Loucy (cell line): ENCODE results near the gene SAMD1.

Source experiments
- H2AFZ ChIP-seq: fragments of 200-600 bp; sonication (generic); 2 replicates; pipeline ENCODE4 v1.6.0; 2016; ENCODE audit warnings: antibody characterized with exemption, mild to moderate bottlenecking, low read length, moderate library complexity
- H3F3A ChIP-seq: fragments of 200-600 bp; 2 replicates; pipeline ENCODE4 v1.6.0; 2016; ENCODE audit warnings: antibody characterized with exemption, low read depth, mild to moderate bottlenecking
- H3K27me3 ChIP-seq: fragments of 200-600 bp; sonication (generic); 2 replicates; pipeline ENCODE4 v1.6.1; 2014; ENCODE audit warnings: low read length, mild to moderate bottlenecking; ENCODE audit not compliant: insufficient read depth, poor library complexity, severe bottlenecking
- H3K36me3 ChIP-seq: fragments of 200-600 bp; sonication (generic); 2 replicates; pipeline ENCODE4 v1.6.1; 2016; ENCODE audit warnings: low read length; ENCODE audit not compliant: insufficient read depth
- H3K4me1 ChIP-seq: fragments of 200-600 bp; sonication (generic); 2 replicates; pipeline ENCODE4 v1.5.1; 2014; ENCODE audit warnings: low read length, mild to moderate bottlenecking; ENCODE audit not compliant: insufficient read depth, poor library complexity, severe bottlenecking
- H3K4me2 ChIP-seq: fragments of 200-600 bp; sonication (generic); 2 replicates; pipeline ENCODE4 v1.6.0; 2014; ENCODE audit warnings: antibody characterized with exemption, low read length, low read depth, mild to moderate bottlenecking; ENCODE audit not compliant: poor library complexity, severe bottlenecking
- H3K4me3 ChIP-seq: fragments of 200-600 bp; sonication (generic); 2 replicates; pipeline ENCODE4 v1.5.1; 2014; ENCODE audit warnings: low read length, mild to moderate bottlenecking, mixed read lengths; ENCODE audit not compliant: poor library complexity, severe bottlenecking
- H3K79me2 ChIP-seq: fragments of 200-600 bp; sonication (generic); 2 replicates; pipeline ENCODE4 v1.6.1; 2014; ENCODE audit warnings: low read length; ENCODE audit not compliant: insufficient read depth
- H3K9ac ChIP-seq: fragments of 200-600 bp; sonication (generic); 2 replicates; pipeline ENCODE4 v1.6.0; 2014; ENCODE audit warnings: mild to moderate bottlenecking, low read depth, low read length, moderate library complexity; ENCODE audit not compliant: poor library complexity, severe bottlenecking
- H3K9me2 ChIP-seq: fragments of 200-600 bp; sonication (generic); replicated peaks from 2 replicates; pipeline ENCODE4 v1.6.1; 2016; ENCODE audit warnings: low read depth, low read length, mixed read lengths
- H3K9me3 ChIP-seq: fragments of 200-600 bp; sonication (generic); 2 replicates; pipeline ENCODE4 v1.6.1; 2014; ENCODE audit warnings: mild to moderate bottlenecking, antibody characterized with exemption, low read length, low read depth; ENCODE audit not compliant: insufficient read depth
- H4K20me1 ChIP-seq: fragments of 200-600 bp; sonication (generic); 2 replicates; pipeline ENCODE4 v1.6.0; 2014; ENCODE audit warnings: antibody characterized with exemption, low read length, mild to moderate bottlenecking; ENCODE audit not compliant: insufficient read depth, poor library complexity, severe bottlenecking
- CTCF ChIP-seq: fragments of 200-600 bp; sonication (generic); conservative IDR thresholded peaks from 2 replicates; pipeline ENCODE4 v1.5.1; 2014; ENCODE audit warnings: mild to moderate bottlenecking, antibody characterized with exemption, low read length
- EZH2phosphoT487 ChIP-seq: fragments of 200-600 bp; IDR thresholded peaks from 2 replicates; pipeline ENCODE4 v1.6.1; 2018; ENCODE audit warnings: antibody characterized with exemption, mild to moderate bottlenecking, moderate library complexity, borderline replicate concordance

The SAMD1 gene

GRCh38 chr19:14082675-14082960 is 7.9 kb downstream of the SAMD1 start:
- Histone ChIP-seq H3K4me2 (peak overlapping the region; percentile 82), H3K9me2 (no peaks in the 10 kb centered on the region), H4K20me1 (no peaks in the 10 kb centered on the region), H3K79me2 (no peaks in the 10 kb centered on the region), H3K36me3 (no peaks in the 10 kb centered on the region), H3K9me3 (no peaks in the 10 kb centered on the region), H3F3A (no peaks in the 10 kb centered on the region; the same call in 1 of the 2 replicates), H3K4me3 (peak overlapping the region; percentile 83), H3K9ac (no peak overlapping the region), H3K4me1 (peaks cover 20% of the 10 kb centered on the region), H3K27me3 (no peaks in the 10 kb centered on the region), H2AFZ (no peak overlapping the region)
- TF ChIP-seq CTCF, result no peak
- no peak for TF ChIP-seq EZH2phosphoT487

GRCh38 chr19:14081797-14082674 is 8.5 kb downstream of the SAMD1 start:
- no peaks in the 10 kb centered on the region for H3K9me3 ChIP-seq
- no peaks in the 10 kb centered on the region for H4K20me1 ChIP-seq
- H3F3A ChIP-seq, result no peaks in the 10 kb centered on the region
- peak overlapping the region; percentile 83 for H3K4me3 ChIP-seq
- peak overlapping the region; percentile 88 for H2AFZ ChIP-seq
- no peaks in the 10 kb centered on the region for H3K79me2 ChIP-seq
- H3K9me2 ChIP-seq, result no peaks in the 10 kb centered on the region
- TF ChIP-seq CTCF, result no peak
- no peak for TF ChIP-seq EZH2phosphoT487
- H3K36me3 ChIP-seq, result no peaks in the 10 kb centered on the region
- H3K9ac ChIP-seq, result peak overlapping the region; percentile 83
- H3K4me1 ChIP-seq, result peaks cover 20% of the 10 kb centered on the region
- H3K4me2 ChIP-seq, result peak overlapping the region; percentile 82
- H3K27me3 ChIP-seq, result no peaks in the 10 kb centered on the region

GRCh38 chr19:14080887-14081796 is 9.4 kb downstream of the SAMD1 start:
- no peaks in the 10 kb centered on the region for H3K9me2 ChIP-seq
- H3K36me3 ChIP-seq, result no peaks in the 10 kb centered on the region
- no peaks in the 10 kb centered on the region for H3K9me3 ChIP-seq
- TF ChIP-seq EZH2phosphoT487, result no peak
- no peak for TF ChIP-seq CTCF
- H3K27me3 ChIP-seq, result no peaks in the 10 kb centered on the region
- H3K9ac ChIP-seq, result peak overlapping the region; percentile 86
- peak overlapping the region; percentile 83 for H3K4me3 ChIP-seq
- H3K79me2 ChIP-seq, result no peaks in the 10 kb centered on the region
- no peaks in the 10 kb centered on the region for H4K20me1 ChIP-seq
- peak overlapping the region; percentile 88 for H2AFZ ChIP-seq
- H3K4me2 ChIP-seq, result peak overlapping the region; percentile 82
- H3F3A ChIP-seq, result no peaks in the 10 kb centered on the region
- peaks cover 20% of the 10 kb centered on the region for H3K4me1 ChIP-seq
